Stimulated activated CD8-positive, alpha-beta memory T cell treated with anti-CD3 and anti-CD28 coated beads, Interleukin-7, amount 100 ng/mL, for 1 hour (primary cell): Measurements from ENCODE around the gene NDC1.
"Not testable (repeated sequence)": the region's sequence is repeated elsewhere in the genome, so short reads cannot be mapped to it uniquely, and the experiment has no call there.

ENCODE experiments used
- DNase-seq, 2 donors: peaks; one replicate each; pipeline ENCODE4 v3.0.0-alpha.2; 2020; ENCODE audit warnings: low read depth in 2 of 2

Gene NDC1

DNA sequence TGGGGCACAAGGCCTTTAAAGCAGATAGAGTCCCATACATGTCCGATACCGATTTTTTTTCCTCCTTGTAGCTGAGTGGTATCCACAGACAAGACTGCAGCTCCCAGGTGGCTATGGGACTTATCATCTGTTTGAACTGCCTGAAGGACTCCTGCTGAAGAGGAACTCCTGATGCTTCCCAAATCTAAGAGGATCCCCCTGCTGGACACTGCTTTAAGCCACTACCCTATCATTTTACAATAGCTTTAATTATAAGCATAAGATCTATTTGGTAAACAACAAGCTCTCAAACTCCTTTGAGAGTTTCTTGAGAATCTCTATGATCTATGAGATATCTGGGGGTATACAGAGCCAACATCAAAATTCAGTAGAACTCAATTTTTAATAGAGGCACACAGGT, 11.7 kb downstream of the NDC1 start:
- DNase-seq, result no peak

DNA sequence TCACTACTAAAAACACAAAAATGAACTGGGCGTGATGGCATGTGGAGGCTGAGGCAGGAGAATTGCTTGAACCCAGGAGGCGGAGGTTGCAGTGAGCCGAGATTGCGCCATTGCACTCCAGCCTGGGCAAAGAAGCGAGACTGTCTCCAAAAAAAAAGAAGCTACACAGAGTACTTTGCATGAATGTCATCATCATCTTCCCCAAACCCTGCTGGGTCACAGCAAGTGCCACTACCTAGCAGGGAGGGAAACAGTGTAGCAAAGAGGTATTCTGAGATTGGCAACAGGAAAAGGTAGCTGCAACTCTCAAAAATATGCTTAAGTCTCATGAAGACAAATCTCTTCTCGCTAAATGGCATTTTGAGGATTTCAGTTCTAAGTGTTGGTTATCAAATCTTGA, 12.8 kb downstream of the NDC1 start:
- no peak for DNase-seq

DNA sequence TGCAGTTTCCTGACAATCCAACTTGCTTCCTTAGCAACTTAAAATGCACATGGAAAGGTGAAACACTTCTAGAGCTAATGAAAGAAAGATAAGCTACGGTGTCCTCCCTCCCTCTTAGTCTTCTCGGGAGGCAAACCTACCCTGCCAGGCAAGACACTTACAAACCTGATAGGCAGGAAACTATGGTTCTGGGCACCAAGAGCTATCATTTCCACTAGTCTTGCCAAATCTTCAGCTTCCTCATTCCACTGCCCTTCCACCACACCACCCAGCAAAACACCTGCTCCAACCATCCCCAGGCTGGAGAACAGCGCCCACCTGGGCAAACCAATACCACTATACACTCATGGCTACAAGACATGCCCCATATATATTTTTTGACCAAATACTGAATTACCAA, 15.2 kb downstream of the NDC1 start:
- DNase-seq, result no peak

DNA sequence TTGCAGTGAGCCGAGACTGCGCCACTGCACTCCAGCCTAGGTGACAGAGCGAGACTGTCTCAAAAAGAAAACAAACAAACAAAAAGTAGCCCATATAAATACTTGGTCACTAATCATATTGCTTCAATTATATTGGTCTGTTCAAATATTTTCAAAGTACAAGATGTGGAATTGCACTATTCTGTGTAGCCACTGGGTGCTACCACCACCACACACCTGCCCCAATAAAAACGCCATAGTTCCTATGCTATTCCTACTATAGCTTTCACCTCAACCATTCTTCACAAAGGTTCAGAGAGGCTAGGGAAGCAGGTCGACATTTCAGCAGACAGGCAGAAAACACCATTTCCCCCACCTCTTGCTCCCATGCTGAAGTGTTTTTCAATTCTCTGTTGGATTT, 16.7 kb downstream of the NDC1 start:
- no peak for DNase-seq

DNA sequence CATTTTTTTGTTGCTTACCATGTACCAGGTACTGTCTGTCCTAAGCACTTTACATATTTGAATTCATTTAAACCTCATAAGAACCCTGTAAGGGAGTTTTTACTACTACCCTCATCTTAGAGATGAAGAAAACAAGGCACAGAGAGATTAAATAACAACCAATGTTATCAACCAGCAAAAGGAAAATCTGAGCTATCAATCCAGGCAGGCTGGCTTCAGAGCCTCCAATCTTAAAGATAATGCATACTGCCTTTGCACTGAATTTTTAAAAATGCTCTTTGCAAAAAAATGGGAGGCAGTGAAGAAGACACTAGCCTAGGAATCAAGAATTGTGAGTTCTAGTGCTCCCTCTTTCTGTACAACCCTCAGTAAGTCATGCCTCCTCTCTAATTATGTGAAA, 18.7 kb downstream of the NDC1 start:
- DNase-seq, result no peak

DNA sequence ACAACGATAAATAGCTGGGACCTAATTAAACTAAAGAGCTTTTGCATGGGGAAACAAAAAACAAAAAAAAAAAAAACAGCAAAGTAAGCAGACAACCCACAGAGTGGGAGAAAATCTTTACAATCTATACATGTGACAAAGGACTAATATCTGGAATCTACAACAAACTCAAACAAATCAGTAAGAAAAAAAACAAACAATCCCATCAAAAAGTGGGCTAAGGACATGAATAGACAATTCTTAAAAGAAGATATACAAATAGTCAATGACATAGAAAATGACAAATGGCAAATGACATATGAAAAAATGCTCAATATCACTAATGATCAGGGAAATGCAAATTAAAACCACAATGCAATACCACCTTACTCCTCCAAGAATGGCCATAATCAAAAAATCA, 21.5 kb downstream of the NDC1 start:
- not testable (repeated sequence) for DNase-seq

DNA sequence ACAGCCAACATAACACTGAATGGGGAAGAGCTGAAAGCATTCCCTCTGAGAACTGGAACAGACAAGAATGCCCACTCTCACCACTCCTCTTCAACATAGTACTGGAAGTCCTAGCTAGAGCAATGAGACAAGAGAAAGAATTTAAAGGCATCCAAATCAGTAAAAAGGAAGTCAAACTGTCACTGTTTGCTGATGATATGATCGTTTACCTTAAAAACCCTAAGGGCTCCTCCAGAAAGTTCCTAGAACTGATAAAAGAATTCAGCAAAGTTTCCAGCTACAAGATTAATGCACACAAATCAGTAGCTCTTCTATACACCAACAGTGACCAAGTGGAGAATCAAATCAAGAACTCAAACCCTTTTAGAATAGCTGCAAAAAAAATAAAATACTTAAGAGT, 22.6 kb downstream of the NDC1 start:
- DNase-seq, result not testable (repeated sequence)

DNA sequence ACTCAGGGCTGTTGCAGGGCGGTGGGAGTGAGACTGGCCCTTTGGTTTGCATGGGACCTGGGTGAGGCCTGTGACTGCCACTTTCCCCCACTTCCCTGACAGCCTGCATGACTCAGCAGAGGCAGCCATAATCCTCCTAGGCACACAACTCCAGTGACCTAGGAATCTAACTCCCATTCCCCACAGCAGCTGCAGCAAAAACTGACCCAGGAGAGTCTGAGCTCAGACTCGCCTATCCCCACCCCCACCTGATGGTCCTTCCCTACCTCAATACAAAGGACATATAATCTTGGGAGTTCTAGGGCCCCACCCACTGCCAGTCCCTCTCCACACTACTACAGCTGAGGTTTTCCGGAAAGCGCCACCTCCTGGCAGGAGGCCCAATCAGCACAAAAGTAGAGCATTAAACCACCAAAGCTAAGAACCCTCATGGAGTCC, 26.7 kb downstream of the NDC1 start:
- DNase-seq, result no peak

DNA sequence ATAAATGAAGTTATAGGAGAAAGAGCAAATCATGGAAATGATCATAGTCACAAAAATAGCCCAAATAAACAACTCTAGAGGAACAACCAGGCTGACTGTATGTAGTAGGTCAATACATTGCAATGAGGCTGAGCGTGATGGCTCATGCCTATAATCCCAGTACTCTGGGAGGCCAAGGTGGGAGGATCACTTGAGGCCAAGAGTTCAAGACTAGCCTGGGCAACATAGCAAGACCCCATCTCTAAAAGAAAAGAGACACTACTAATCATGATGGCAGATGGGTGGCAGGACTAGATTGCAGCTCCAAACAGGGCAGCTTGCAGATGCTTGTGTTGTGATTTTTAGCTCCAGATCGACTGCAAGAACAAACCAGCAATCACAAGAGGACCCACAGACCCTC, 27.6 kb downstream of the NDC1 start:
- no peak for DNase-seq

DNA sequence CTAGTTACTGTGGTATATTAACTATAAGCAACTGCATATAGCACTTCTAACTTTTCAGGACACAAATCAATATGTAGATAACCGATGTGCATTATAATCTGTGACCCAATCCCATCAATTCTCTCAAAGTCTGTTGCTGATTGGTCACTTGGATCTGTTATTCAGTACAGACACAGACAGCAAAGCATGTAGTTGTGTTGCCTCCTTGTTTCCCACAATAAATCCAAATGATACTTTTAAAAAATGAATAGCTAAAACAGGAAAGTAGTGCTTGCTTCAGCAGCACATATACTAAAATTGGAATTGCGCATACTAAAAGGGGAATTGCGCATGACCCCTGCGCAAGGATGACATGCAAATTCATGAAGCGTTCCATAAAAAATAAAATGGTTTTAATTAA, 28.1 kb downstream of the NDC1 start:
- no peak for DNase-seq

DNA sequence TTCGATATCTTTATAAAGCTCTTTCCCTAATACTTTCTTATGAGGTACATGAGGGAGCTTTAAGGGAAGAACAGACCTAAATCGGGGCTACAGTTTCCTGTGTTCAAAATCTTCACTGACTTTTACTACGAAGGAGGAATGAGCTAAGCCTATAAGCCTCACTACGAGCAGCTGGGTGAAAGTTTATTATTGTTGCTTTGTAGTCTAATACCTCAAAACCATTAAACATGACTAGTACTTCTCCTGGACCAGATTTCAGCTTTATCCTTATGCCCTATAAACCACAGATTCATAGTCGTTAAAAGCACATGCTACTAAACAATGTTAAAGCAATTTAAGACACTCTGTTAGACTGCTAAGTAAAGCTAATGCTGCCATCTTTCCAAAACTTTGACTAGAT, 30.2 kb downstream of the NDC1 start:
- no peak for DNase-seq

DNA sequence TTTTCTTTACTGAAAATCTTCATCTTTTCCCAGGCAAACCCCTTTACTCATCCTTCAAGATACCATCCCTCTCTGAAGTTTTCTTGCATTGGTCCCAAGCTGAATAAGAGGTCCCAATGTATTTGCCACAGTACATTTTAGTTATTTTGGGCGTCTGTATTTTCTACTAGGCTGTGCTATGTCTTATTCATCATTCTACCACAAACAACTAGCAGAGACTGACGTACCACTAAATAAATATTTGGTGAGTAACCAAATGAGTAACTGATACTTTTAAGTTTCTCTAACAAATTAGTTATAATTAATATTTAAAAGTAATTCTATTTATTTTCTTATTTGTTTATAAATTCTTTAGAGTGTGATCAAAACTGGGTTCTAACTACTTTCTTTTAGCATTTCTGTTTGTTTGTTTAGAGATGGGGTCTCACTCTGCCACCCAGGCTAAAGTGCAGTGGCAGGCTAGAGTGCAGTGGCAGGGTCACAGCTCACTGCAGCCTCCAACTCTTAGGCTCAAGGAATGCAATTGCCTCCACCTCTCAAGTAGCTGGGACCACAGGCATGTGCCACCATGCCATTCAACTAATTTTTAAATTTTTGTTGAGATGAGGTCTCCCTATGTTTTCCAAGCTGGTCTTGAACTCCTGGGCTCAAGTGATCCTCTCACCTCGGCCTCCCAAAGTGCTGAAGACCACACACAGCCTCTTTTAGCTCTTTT, 33.1 kb downstream of the NDC1 start:
- DNase-seq, result no peak

DNA sequence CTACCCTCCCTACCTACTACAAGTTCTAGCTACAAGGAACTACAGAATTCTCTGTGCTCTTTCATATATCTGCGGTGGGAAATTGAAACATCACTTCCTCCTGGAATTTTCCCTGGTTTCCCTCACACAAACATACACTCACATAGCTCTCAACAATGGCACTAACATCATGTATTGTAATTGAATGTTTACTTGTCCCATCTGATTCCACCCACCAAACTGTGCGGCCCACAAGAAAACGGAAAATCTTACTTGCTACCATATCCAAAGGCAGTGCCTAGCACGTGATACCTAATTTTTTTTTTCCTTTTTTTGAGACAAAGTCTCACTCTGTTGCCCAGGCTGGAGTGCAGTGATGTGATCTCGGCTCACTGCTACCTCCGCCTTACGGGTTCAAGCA, 33.9 kb downstream of the NDC1 start:
- DNase-seq, result no peak

DNA sequence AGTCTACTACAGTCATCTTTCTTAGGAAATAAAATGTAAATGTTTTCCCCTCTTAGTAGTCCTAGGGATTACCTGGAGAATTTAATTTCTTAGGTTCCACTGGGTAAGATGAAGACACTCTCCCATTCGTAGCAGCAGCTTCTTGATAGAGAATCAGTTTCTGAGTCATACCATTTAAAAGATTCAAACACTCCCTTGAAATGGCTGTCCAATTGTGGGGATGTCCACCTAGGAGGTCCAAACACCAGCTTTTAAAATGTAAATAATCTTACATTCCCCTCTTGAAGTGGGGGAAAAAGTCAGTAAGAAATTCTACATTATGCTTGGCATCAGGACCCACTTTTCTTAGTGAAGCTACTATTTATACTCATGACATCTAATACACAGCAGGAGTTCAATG, 37.5 kb downstream of the NDC1 start:
- DNase-seq, result no peak

DNA sequence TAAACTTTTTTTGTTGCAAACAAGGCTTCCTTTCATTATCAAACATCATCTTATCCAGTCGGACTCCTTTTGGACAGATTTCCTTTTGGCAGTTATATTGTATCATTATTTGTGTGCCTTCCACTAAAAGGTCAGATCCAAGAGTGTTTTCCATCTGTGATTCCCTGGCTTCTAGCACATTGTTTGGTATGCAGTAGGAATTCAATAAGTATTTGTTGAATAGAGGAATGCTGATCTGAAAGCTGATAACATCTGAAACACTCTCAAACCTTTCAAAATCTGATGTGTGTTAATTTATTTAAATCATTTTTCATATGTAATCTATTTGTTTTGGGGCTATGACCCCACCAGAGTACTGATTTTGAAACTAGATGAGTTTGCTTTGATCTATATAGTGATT, 39.0 kb downstream of the NDC1 start:
- no peak for DNase-seq

DNA sequence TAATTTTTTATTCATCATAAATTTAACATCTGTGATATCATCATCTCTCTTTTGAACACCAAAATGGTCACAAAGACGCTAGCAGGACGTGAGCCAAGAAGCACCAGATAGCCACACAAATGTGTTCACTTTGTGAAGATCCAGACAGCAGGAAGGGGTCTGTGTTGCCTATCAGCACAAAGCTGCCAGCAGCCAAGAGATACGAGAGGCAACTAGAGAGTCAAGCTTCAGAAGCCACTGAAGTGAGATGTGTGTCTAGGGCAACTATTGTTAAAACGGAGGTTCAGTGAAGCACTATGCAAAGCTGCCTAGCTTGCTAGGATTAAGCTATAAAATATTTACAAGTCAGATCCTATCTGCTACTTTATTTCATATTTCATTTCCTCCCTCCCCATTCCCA, 45.3 kb downstream of the NDC1 start:
- no peak for DNase-seq

DNA sequence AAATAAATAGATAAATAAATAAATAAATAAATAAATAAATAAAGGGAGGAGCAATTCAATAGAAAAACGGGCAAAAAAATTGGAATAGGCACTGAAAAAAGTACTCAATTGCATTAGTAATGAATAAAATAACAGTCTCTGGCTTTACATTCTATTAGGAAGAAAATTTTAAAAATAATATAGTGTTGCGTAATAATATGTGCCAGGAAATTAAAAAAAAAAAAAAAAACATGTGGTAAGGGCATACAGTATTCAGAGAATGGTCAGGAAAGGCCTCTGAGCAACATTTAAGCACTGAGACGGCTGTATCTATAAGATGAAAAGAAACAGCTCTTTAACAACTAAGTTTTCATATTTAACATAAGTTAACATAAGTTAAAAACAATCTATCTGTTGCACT, 50.4 kb downstream of the NDC1 start:
- no peak for DNase-seq

DNA sequence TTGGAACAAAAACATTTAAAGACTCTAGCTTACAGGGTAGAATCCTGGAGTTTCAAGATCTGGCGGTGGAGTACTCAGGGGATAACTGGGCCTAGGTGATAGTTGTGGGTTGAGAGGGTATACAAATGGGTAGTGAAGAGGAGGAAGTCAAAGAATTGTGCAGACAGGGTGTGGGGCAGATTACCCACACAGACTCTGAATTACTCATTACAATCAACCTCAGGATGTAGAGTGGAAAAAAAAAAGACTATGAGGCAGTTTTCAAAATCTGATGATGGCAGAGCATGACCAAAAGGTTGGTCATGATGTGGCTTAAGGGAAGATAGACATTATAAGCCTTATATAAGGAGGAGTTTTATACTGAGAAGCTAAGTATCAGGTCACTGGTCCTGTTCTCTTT, 55.0 kb downstream of the NDC1 start:
- no peak for DNase-seq

DNA sequence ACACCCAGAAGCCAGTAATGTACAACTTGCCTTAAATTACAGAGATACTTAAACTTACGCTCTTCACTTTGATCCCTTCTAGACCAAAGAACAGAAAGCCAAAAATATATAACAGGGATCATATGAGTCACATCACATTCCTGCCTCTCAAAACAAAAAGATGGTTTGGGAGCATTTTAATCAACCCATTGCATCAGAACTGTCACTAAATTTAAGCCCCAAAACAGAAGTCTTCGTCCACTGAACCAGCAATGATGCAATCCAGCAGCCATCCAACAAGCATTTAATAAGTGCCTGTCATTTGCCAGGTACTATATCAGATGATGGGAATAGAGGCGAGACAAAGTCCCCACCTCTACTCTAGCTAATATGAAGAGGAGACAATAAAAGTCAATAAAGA, 56.4 kb downstream of the NDC1 start:
- no peak for DNase-seq

DNA sequence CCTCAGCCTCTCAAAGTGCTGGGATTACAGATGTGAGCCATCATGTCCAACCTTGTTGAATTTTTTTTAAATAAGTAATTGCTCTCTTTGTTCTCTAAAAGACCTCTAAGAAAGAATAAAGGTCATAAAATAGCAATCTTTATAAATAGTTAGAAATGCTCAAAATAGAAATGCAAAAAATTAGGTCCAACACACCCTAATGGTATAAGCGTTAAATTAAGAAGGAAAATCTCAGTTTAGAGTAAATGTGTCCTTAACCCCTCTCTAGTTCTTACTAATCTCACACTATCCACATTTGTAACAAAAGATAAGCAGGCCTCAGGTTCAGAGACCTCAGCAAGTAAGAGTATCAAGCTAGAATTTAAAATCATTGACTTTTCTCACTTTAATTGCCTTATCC, 60.8 kb downstream of the NDC1 start:
- no peak for DNase-seq

DNA sequence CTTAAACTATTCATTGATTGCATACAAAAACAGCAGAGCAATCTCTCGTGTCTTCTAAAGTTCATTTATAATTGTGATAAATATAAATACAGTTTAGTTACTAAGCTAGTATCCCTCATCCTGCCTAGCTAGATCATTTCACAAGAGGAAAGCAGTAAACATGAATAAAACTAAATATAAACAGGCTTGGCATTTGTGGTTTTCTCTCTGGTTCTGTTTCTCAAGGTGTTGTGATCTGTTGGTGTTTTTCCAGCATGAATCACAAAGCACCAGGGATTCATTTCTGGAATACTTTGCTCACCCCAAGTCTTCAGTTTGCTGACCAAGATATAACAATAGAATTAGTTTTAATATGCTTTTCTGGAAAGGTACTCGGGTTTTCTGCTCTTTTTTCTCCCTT, 66.4 kb downstream of the NDC1 start:
- DNase-seq, result no peak

DNA sequence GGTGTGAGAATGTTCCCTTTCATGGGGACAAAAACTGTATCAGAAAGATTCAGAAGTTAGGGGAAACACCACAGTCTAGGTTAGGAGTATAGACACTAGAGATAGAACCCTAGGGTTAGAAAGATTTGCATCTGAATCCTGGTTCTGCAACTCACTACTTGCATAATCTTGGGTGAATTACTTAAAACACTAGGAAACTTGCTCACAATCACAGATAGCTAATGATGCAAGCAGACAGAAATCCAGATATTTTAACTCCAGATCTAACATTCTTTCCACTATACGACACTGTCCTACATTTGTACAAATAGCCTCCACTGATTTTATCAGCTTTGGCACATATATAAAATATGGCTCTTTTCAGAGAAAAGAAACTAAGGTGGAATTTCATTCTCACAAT, 68.3 kb downstream of the NDC1 start:
- DNase-seq, result no peak

DNA sequence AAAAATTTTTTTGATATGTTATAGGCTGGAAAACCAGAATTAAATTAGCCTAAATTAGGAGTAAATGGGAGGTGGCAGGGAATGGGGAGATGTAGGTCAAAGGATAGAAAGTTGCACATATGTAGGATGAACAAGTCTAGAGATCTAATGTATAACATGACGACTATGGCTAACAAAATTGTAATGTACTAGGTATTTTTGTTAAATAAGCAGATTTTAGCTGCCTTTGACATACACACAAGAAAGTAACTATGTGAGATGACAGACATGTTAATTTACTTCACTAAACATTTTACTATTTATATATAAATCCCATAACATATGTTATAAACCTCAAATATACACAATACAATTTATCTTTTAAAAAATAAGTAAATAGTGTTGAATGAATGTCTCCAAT, 68.9 kb downstream of the NDC1 start:
- no peak for DNase-seq

DNA sequence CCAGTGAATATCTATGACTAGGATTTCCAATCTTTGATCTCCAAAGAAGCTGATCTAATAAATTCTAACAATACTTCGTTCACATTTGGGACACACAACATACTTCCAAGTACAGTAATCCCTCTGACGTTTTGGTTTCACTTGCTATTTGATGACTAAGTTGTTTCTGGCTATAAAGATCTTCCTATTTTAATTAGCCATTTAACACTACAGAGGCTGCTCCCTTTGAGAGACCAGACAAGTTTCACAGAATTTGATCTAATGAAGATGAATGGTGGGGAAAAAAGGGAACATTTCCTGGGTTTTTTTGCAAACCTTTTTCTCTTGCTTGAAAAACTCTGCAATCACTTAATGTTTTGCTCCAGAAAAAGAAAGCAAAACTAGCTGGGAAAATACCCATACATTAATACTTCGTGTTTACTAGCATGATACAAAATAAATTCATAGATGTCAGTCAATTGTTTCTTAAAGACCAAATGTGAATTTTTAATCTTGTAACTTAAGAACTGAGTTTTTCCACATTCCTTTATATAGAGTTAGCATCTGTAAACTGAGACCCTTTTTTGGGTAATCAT, 71.2 kb downstream of the NDC1 start:
- no peak for DNase-seq
